Measurements from ENCODE around the gene TMEM18. TPM values are rescaled to one million over a fixed set of nuclear protein-coding genes. Genes with fewer than 3 reads are reported as not detected.

Gene TMEM18
- total RNA-seq, 1 experiment from 2014 or later, result 30.7 TPM

DNA sequence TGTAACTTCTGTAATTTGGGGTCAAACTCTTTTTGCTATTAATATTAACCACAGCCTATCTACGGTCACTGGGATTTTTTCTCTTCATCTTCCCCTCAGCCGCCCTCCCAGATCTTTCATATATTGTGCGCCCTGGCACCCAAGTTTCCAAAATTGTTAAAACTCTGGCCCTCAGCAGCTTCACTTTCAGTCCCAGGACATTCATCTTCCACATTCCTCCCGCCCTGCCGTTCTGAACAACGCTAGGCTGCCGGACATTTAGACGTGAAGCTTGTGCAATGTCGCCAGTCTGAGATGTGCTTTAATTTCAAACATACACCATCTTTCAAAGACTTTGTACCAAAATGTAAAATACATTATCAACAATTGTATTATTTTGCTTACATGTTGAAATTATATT is 1.8 kb upstream of the TMEM18 start:
- Histone ChIP-seq H3K27ac (ENCODE audit: insufficient read length, low read depth, low read length) (no peak overlapping the region), H3K18ac (ENCODE audit: insufficient read length, low read depth, low read length) (no peak overlapping the region), H3K9ac (ENCODE audit: extremely low read depth, insufficient read length, low read length) (no peak overlapping the region), H4K8ac (replicated peaks; ENCODE audit: insufficient read length, low read depth, low read length) (no peak overlapping the region), H4K5ac (ENCODE audit: insufficient read length, low read depth, low read length) (no peak overlapping the region), H3K4me1 (ENCODE audit: insufficient read depth, low read length) (no peaks in the 10 kb centered on the region), H3K56ac (ENCODE audit: insufficient read length, low read depth, low read length) (no peak overlapping the region), H3K4me2 (ENCODE audit: insufficient read depth, insufficient read length, low read length) (no peak overlapping the region), H2BK5ac (ENCODE audit: insufficient read length, low read length) (no peak overlapping the region), H3K9me3 (ENCODE audit: control insufficient read depth, low read depth, low read length) (no peaks in the 10 kb centered on the region), H3K79me2 (ENCODE audit: insufficient read depth, low read length) (peaks cover 4% of the 10 kb centered on the region; the same call in 1 of the 2 replicates), H3T11ph (ENCODE audit: low read length) (no peak overlapping the region), H2BK20ac (ENCODE audit: low read depth, low read length, poor library complexity, severe bottlenecking) (no peak overlapping the region), H3K27me3 (ENCODE audit: insufficient read depth, low read length) (no peaks in the 10 kb centered on the region), H2BK120ac (ENCODE audit: low read depth, low read length, poor library complexity, severe bottlenecking) (no peak overlapping the region), H2AFZ (ENCODE audit: low read length) (no peak overlapping the region), H3K23me2 (ENCODE audit: insufficient read length, low read depth, low read length, poor library complexity, severe bottlenecking) (peaks cover 8% of the 10 kb centered on the region), H2BK15ac (ENCODE audit: low read depth, low read length) (no peak overlapping the region), H2BK12ac (ENCODE audit: insufficient read length, low read depth, low read length) (no peak overlapping the region), H3K14ac (ENCODE audit: insufficient read depth, low read length) (no peak overlapping the region), H3K4ac (ENCODE audit: low read depth, low read length) (no peak overlapping the region), H4K20me1 (ENCODE audit: control insufficient read depth, insufficient read depth, insufficient read length) (no peaks in the 10 kb centered on the region), H3K23ac (ENCODE audit: insufficient read length, low read depth, low read length) (no peak overlapping the region), H4K91ac (ENCODE audit: insufficient read length, low read depth, low read length) (no peak overlapping the region), H3K79me1 (ENCODE audit: insufficient read depth, low read depth, low read length, poor library complexity, severe bottlenecking) (peaks cover 3% of the 10 kb centered on the region), H2AK5ac (ENCODE audit: insufficient read length, low read length) (no peak overlapping the region)
- no peaks in the 10 kb centered on the region; the same call in 1 of the 2 replicates for H3K27me3 Mint-ChIP-seq (ENCODE audit: low read depth)
- WGBS (ENCODE audit: extremely low coverage, insufficient read length, low lambda C conversion rate), result no CpG with 5 or more reads among the region's 9 CpGs
- H3K4me1 Mint-ChIP-seq, result peaks cover 29 to 30% of the 10 kb centered on the region in 2 experiments
- TF ChIP-seq, protein P1, sequence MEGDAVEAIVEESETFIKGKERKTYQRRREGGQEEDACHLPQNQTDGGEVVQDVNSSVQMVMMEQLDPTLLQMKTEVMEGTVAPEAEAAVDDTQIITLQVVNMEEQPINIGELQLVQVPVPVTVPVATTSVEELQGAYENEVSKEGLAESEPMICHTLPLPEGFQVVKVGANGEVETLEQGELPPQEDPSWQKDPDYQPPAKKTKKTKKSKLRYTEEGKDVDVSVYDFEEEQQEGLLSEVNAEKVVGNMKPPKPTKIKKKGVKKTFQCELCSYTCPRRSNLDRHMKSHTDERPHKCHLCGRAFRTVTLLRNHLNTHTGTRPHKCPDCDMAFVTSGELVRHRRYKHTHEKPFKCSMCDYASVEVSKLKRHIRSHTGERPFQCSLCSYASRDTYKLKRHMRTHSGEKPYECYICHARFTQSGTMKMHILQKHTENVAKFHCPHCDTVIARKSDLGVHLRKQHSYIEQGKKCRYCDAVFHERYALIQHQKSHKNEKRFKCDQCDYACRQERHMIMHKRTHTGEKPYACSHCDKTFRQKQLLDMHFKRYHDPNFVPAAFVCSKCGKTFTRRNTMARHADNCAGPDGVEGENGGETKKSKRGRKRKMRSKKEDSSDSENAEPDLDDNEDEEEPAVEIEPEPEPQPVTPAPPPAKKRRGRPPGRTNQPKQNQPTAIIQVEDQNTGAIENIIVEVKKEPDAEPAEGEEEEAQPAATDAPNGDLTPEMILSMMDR (conservative IDR thresholded peaks at IDR 0.05), result no peak
- no peak for DNase-seq
- no peak overlapping the region; a peak in 1 of 7 replicates for H3K27ac Mint-ChIP-seq
- H3K36me3 Mint-ChIP-seq (ENCODE audit: insufficient read depth in 1 of 3, low read depth in 3 of 3), result peaks cover 27 to 35% (median 31%) of the 10 kb centered on the region in 3 experiments
- H3K9me3 Mint-ChIP-seq, result peaks cover 4% of the 10 kb centered on the region in 2 experiments; a peak in 4 of 5 replicates
- peak overlapping the region; percentile 90 to 97 for H3K4me3 Mint-ChIP-seq
